Measurements from ENCODE around the gene MYO15A. TPM values are rescaled to one million over a fixed set of nuclear protein-coding genes. Genes with fewer than 3 reads are reported as not detected.

Gene MYO15A
- polyA plus RNA-seq, 1 donor (not counting 4 experiments of a cell fraction or from before 2014, with no cell fraction given): 0.20 TPM

DNA sequence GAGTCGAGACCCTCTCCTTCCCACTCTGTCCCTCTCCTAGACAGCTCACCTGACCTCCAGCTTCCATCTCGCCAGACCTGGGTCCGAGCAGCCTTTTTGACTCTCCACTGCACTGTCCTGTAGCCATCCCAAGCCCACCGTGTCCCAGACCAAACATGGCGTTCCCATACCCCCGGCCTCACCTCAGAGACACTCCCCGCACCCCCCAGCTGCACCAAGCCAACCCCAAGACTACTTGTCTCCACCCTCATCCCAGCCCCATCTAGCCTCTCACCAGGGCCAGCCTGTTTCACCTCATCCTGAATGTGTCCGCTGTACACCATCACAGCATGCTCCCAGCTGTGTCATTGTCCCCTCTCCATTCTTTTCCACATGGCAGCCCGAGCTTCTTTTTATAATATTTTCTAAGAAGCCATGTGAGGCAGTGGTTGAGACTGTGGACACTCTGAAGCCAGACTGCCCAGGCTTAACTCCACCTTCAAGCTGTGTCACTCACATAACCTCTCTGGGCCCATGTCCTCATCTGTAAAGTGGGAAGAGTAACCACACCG lies 1.5 kb downstream of the MYO15A start:
- no peak overlapping the region for H3K9ac ChIP-seq (ENCODE audit: control insufficient read depth, extremely low read depth, insufficient read depth, low read length)
- H3K79me2 ChIP-seq (ENCODE audit: control insufficient read depth, insufficient read depth, low read length): no peaks in the 10 kb centered on the region
- FAIRE-seq (no peak), DNase-seq (ENCODE audit: low read depth, low spot score) (no peak)
- no peak overlapping the region for H3K4me2 ChIP-seq (ENCODE audit: control insufficient read depth, extremely low read depth, insufficient read depth, low read depth, low read length)
- no peaks in the 10 kb centered on the region for H3K4me1 ChIP-seq (ENCODE audit: control insufficient read depth, extremely low read depth, insufficient read depth, low read length)
- H3K36me3 ChIP-seq (ENCODE audit: control insufficient read depth in 2 of 2, extremely low read depth in 1 of 2, insufficient read depth in 2 of 2, low read length in 2 of 2): peaks cover 4 to 18% of the 10 kb centered on the region in 2 experiments
- H3K4me3 ChIP-seq (ENCODE audit: control insufficient read depth in 2 of 3, extremely low read depth in 1 of 3, insufficient read depth in 2 of 3, low read depth in 1 of 3, low read length in 3 of 3): no peak overlapping the region
- no peaks in the 10 kb centered on the region for H3K9me1 ChIP-seq (ENCODE audit: control insufficient read depth, extremely low read depth, insufficient read depth, low read length)
- dilution Hi-C loops (cut with MboI; ENCODE audit: extremely low pct_ligation_motif_present, low sequenced_read_pairs): no loop called here
- H3K9me3 ChIP-seq (ENCODE audit: control insufficient read depth, low read depth, low read length): no peaks in the 10 kb centered on the region
- no peak overlapping the region for H2AFZ ChIP-seq (ENCODE audit: control insufficient read depth, low read length)
- no peaks in the 10 kb centered on the region for H4K20me1 ChIP-seq (ENCODE audit: control insufficient read depth, extremely low read depth, insufficient read depth, low read length)
- no peaks in the 10 kb centered on the region for H3K27me3 ChIP-seq (ENCODE audit: control insufficient read depth, extremely low read depth, insufficient read depth, low read length)
- no peak for TF ChIP-seq CTCF (optimal IDR thresholded peaks at IDR 0.05 in 1 of 3, IDR thresholded peaks at IDR 0.05 in 1 of 3, conservative IDR thresholded peaks at IDR 0.05 in 1 of 3; ENCODE audit: extremely low read depth in 1 of 3, insufficient read depth in 2 of 3, low read length in 3 of 3)
- no peak for TF ChIP-seq EZH2 (IDR thresholded peaks at IDR 0.05; ENCODE audit: low read length)
- no peak overlapping the region for H3K27ac ChIP-seq (ENCODE audit: control insufficient read depth, insufficient read depth, low read length)

GRCh38 chr17:18110636-18111145 lies 2.1 kb downstream of the MYO15A start:
- TF ChIP-seq EZH2 (IDR thresholded peaks at IDR 0.05; ENCODE audit: low read length): no peak
- no peak for TF ChIP-seq CTCF (optimal IDR thresholded peaks at IDR 0.05 in 1 of 3, IDR thresholded peaks at IDR 0.05 in 1 of 3, conservative IDR thresholded peaks at IDR 0.05 in 1 of 3; ENCODE audit: extremely low read depth in 1 of 3, insufficient read depth in 2 of 3, low read length in 3 of 3)
- H3K27ac ChIP-seq (ENCODE audit: control insufficient read depth, insufficient read depth, low read length): no peak overlapping the region
- no peak overlapping the region for H3K4me2 ChIP-seq (ENCODE audit: control insufficient read depth, extremely low read depth, insufficient read depth, low read depth, low read length)
- no peaks in the 10 kb centered on the region for H4K20me1 ChIP-seq (ENCODE audit: control insufficient read depth, extremely low read depth, insufficient read depth, low read length)
- no peaks in the 10 kb centered on the region for H3K4me1 ChIP-seq (ENCODE audit: control insufficient read depth, extremely low read depth, insufficient read depth, low read length)
- FAIRE-seq: no peak
- no peak overlapping the region for H3K9ac ChIP-seq (ENCODE audit: control insufficient read depth, extremely low read depth, insufficient read depth, low read length)
- H3K4me3 ChIP-seq (ENCODE audit: control insufficient read depth in 2 of 3, extremely low read depth in 1 of 3, insufficient read depth in 2 of 3, low read depth in 1 of 3, low read length in 3 of 3): no peak overlapping the region
- no peak overlapping the region for H2AFZ ChIP-seq (ENCODE audit: control insufficient read depth, low read length)
- H3K27me3 ChIP-seq (ENCODE audit: control insufficient read depth, extremely low read depth, insufficient read depth, low read length): no peaks in the 10 kb centered on the region
- no peaks in the 10 kb centered on the region for H3K9me1 ChIP-seq (ENCODE audit: control insufficient read depth, extremely low read depth, insufficient read depth, low read length)
- dilution Hi-C loops (cut with MboI; ENCODE audit: extremely low pct_ligation_motif_present, low sequenced_read_pairs): no loop called here
- no peak for DNase-seq (ENCODE audit: low read depth, low spot score)
- peaks cover 4 to 14% of the 10 kb centered on the region in 2 experiments for H3K36me3 ChIP-seq (ENCODE audit: control insufficient read depth in 2 of 2, extremely low read depth in 1 of 2, insufficient read depth in 2 of 2, low read length in 2 of 2)
- no peaks in the 10 kb centered on the region for H3K9me3 ChIP-seq (ENCODE audit: control insufficient read depth, low read depth, low read length)
- H3K79me2 ChIP-seq (ENCODE audit: control insufficient read depth, insufficient read depth, low read length): no peaks in the 10 kb centered on the region

Data from keratinocyte (primary cell).